Mucosa of stomach (tissue), 1 donor: ENCODE results near the gene GRP.
"Not testable (repeated sequence)": the region's sequence is repeated elsewhere in the genome, so short reads cannot be mapped to it uniquely, and the experiment has no call there.

Experiments used
- H3K27me3 ChIP-seq: one replicate; pipeline ENCODE4 v1.7.0; 2013; ENCODE audit warnings: mild to moderate bottlenecking, low read length; ENCODE audit not compliant: control insufficient read depth, insufficient read depth
- H3K36me3 ChIP-seq: one replicate; pipeline ENCODE4 v1.7.0; 2013; ENCODE audit warnings: low read length; ENCODE audit not compliant: control insufficient read depth, insufficient read depth
- H3K4me1 ChIP-seq: one replicate; pipeline ENCODE4 v1.7.0; 2013; ENCODE audit warnings: mild to moderate bottlenecking, low read length; ENCODE audit not compliant: control insufficient read depth, insufficient read depth
- H3K4me3 ChIP-seq: one replicate; pipeline ENCODE4 v1.7.0; 2013; ENCODE audit warnings: low read length
- H3K9ac ChIP-seq: one replicate; pipeline ENCODE4 v1.7.0; 2013; ENCODE audit warnings: mild to moderate bottlenecking, low read length, moderate library complexity
- H3K9me3 ChIP-seq: one replicate; pipeline ENCODE4 v1.7.0; 2013; ENCODE audit warnings: mild to moderate bottlenecking, low read length, moderate library complexity; ENCODE audit not compliant: control insufficient read depth
- donor health status: Pancreatic carcinoma.

GRP gene

GRCh38 chr18:59231877-59232276 lies 11.9 kb downstream of the GRP start:
- Histone ChIP-seq H3K9me3 (no peaks in the 10 kb centered on the region), H3K4me3 (no peak overlapping the region), H3K4me1 (no peaks in the 10 kb centered on the region), H3K9ac (no peak overlapping the region), H3K27me3 (no peaks in the 10 kb centered on the region), H3K36me3 (no peaks in the 10 kb centered on the region)

GRCh38 chr18:59232309-59233016 lies 12.5 kb downstream of the GRP start:
- Histone ChIP-seq H3K4me3 (no peak overlapping the region), H3K9me3 (no peaks in the 10 kb centered on the region), H3K36me3 (no peaks in the 10 kb centered on the region), H3K4me1 (no peaks in the 10 kb centered on the region), H3K27me3 (no peaks in the 10 kb centered on the region), H3K9ac (no peak overlapping the region)

- Histone ChIP-seq H3K9me3 (no peaks in the 10 kb centered on the region), H3K4me3 (no peak overlapping the region)
These were observed 13.1 kb downstream of the GRP start for GRCh38 chr18:59233017-59233410.

GRCh38 chr18:59238385-59238784 lies 18.4 kb downstream of the GRP start:
- H3K4me1 ChIP-seq = no peaks in the 10 kb centered on the region
- no peaks in the 10 kb centered on the region for H3K36me3 ChIP-seq
- no peaks in the 10 kb centered on the region for H3K9me3 ChIP-seq
- no peak overlapping the region for H3K9ac ChIP-seq
- no peaks in the 10 kb centered on the region for H3K27me3 ChIP-seq
- no peak overlapping the region for H3K4me3 ChIP-seq

More at GRCh38 chr18:59233017-59233410, 13.1 kb downstream of the GRP start:
- H3K36me3 ChIP-seq = no peaks in the 10 kb centered on the region
- H3K27me3 ChIP-seq = no peaks in the 10 kb centered on the region
- no peak overlapping the region for H3K9ac ChIP-seq
- no peaks in the 10 kb centered on the region for H3K4me1 ChIP-seq

- Histone ChIP-seq H3K4me3 (no peak overlapping the region), H3K4me1 (no peaks in the 10 kb centered on the region), H3K9ac (no peak overlapping the region), H3K9me3 (no peaks in the 10 kb centered on the region), H3K36me3 (no peaks in the 10 kb centered on the region), H3K27me3 (no peaks in the 10 kb centered on the region)
These were observed 19.7 kb downstream of the GRP start for GRCh38 chr18:59239642-59240041.

GRCh38 chr18:59242906-59243305 lies 22.9 kb downstream of the GRP start:
- no peak overlapping the region for H3K4me3 ChIP-seq
- no peaks in the 10 kb centered on the region for H3K9me3 ChIP-seq
- H3K9ac ChIP-seq = no peak overlapping the region
- H3K4me1 ChIP-seq = no peaks in the 10 kb centered on the region
- no peaks in the 10 kb centered on the region for H3K36me3 ChIP-seq
- peaks cover 7% of the 10 kb centered on the region for H3K27me3 ChIP-seq

GRCh38 chr18:59246796-59247195 lies 26.8 kb downstream of the GRP start:
- no peak overlapping the region for H3K9ac ChIP-seq
- H3K4me1 ChIP-seq = no peaks in the 10 kb centered on the region
- no peak overlapping the region for H3K4me3 ChIP-seq
- no peaks in the 10 kb centered on the region for H3K9me3 ChIP-seq
- peaks cover 7% of the 10 kb centered on the region for H3K27me3 ChIP-seq
- H3K36me3 ChIP-seq = no peaks in the 10 kb centered on the region

- Histone ChIP-seq H3K4me1 (no peaks in the 10 kb centered on the region), H3K4me3 (no peak overlapping the region), H3K9me3 (no peaks in the 10 kb centered on the region), H3K27me3 (peaks cover 7% of the 10 kb centered on the region), H3K36me3 (no peaks in the 10 kb centered on the region), H3K9ac (no peak overlapping the region)
These were observed 29.3 kb downstream of the GRP start for GRCh38 chr18:59249199-59249774.

- not testable (repeated sequence) for H3K9ac ChIP-seq, H3K36me3 ChIP-seq, H3K9me3 ChIP-seq, H3K4me3 ChIP-seq, H3K4me1 ChIP-seq, H3K27me3 ChIP-seq
These were observed 35.5 kb downstream of the GRP start for GRCh38 chr18:59255491-59255890.

GRCh38 chr18:59261842-59262241 lies 41.9 kb downstream of the GRP start:
- H3K27me3 ChIP-seq = peaks cover 35% of the 10 kb centered on the region
- H3K4me1 ChIP-seq, H3K9ac ChIP-seq, H3K4me3 ChIP-seq, H3K36me3 ChIP-seq, H3K9me3 ChIP-seq: not testable (repeated sequence)

- H3K36me3 ChIP-seq, H3K9ac ChIP-seq, H3K9me3 ChIP-seq, H3K4me3 ChIP-seq, H3K4me1 ChIP-seq: not testable (repeated sequence)
- peaks cover 39% of the 10 kb centered on the region for H3K27me3 ChIP-seq
These were observed 42.3 kb downstream of the GRP start for GRCh38 chr18:59262243-59262642.

- H3K27me3 ChIP-seq = peaks cover 53% of the 10 kb centered on the region
These were observed 43.7 kb downstream of the GRP start for GRCh38 chr18:59263661-59264060.

More at GRCh38 chr18:59263661-59264060, 43.7 kb downstream of the GRP start:
- H3K4me1 ChIP-seq = peaks cover 19% of the 10 kb centered on the region
- no peaks in the 10 kb centered on the region for H3K9me3 ChIP-seq
- no peak overlapping the region for H3K9ac ChIP-seq
- H3K36me3 ChIP-seq = no peaks in the 10 kb centered on the region
- H3K4me3 ChIP-seq = no peak overlapping the region
